ENCODE measurements around the gene DTNB.

DNA sequence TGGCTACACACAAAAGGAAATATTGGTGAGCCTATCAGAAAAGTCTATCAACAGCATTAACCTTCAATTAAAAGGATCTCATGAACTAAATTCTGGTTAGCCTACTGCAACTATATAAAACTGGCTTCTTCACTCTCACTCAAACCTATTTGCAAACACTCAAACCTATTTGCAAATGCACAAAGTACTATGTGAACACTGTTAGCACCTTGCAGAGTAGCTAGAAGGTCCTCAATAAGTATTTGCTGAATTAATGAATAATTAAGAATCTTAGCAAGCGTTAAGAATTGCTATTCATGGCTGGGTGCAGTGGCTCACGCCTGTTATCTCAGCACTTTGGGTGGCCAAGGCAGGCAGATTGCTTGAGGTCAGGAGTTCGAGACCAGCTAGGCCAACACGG lies 150.3 kb downstream of the DTNB start:
- TF ChIP-seq, protein P1, sequence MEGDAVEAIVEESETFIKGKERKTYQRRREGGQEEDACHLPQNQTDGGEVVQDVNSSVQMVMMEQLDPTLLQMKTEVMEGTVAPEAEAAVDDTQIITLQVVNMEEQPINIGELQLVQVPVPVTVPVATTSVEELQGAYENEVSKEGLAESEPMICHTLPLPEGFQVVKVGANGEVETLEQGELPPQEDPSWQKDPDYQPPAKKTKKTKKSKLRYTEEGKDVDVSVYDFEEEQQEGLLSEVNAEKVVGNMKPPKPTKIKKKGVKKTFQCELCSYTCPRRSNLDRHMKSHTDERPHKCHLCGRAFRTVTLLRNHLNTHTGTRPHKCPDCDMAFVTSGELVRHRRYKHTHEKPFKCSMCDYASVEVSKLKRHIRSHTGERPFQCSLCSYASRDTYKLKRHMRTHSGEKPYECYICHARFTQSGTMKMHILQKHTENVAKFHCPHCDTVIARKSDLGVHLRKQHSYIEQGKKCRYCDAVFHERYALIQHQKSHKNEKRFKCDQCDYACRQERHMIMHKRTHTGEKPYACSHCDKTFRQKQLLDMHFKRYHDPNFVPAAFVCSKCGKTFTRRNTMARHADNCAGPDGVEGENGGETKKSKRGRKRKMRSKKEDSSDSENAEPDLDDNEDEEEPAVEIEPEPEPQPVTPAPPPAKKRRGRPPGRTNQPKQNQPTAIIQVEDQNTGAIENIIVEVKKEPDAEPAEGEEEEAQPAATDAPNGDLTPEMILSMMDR (IDR thresholded peaks at IDR 0.05): no peak
- no peak for TF ChIP-seq POLR2A (IDR thresholded peaks at IDR 0.05)
